ENCODE measurements around the gene CPTP.

CPTP gene

DNA sequence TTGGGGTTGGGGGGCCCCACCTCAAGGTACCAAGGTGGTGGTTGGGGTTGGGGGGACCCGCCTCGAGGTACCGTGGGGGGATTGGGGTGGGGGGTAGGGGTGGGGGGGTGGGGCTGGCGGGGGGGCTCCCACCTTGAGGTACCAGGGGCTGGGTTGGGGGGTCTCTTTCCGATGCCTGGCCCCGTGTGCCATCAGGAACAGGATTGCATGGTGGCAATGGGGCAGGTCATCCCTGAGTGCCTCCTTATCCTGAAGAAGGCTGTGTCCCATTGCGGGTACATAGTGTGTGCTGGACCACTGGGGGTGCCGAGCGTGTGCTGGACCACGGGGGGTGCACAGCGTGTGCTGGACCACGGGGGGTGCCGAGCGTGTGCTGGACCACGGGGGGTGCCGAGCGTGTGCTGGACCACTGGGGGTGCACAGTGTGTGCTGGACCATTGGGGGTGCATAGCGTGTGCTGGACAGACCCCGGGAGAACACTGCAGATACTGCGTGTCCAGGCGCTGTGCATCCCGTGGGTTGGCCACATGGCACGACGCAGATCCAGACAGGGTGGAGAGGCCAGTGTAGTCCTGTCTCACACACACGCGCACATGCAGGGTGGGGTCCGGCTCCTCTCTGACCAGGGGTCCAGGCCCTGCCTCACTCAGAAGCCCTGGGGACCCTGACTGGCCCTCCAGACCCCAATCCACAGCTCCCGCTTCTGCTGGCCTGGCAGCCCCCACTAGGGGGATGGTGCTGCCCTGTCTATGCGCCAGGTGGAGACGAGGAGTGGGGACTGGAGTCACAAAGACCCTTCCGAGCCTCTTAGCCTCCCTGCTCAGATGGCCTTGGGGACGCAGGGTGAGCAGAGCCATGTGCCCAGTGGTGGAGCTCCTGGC is 40.1 kb upstream of the CPTP start:
- Histone ChIP-seq H3K36me3 (ENCODE audit: control insufficient read depth, insufficient read depth, low read length) (no peaks in the 10 kb centered on the region), H3K27ac (ENCODE audit: insufficient read depth, low read depth, low read length, poor library complexity, severe bottlenecking) (no peak overlapping the region), H3K27me3 (ENCODE audit: control insufficient read depth, insufficient read depth, low read length, poor library complexity, severe bottlenecking) (no peaks in the 10 kb centered on the region), H3K4me1 (ENCODE audit: control insufficient read depth, insufficient read depth, low read length) (no peaks in the 10 kb centered on the region), H3K9me3 (ENCODE audit: control insufficient read depth, low read length) (no peaks in the 10 kb centered on the region), H3K4me3 (ENCODE audit: insufficient read depth, low read depth, low read length) (no peak overlapping the region)
- WGBS, 2 experiments, result 93 to 94% methylated on average over 29 of the region's 32 CpGs

GRCh38 chr1:1285102-1285571 is 39.5 kb upstream of the CPTP start:
- no peaks in the 10 kb centered on the region for H3K4me1 ChIP-seq (ENCODE audit: control insufficient read depth, insufficient read depth, low read length)
- no peaks in the 10 kb centered on the region for H3K9me3 ChIP-seq (ENCODE audit: control insufficient read depth, low read length)
- no peak overlapping the region for H3K4me3 ChIP-seq (ENCODE audit: insufficient read depth, low read depth, low read length)
- no peaks in the 10 kb centered on the region for H3K27me3 ChIP-seq (ENCODE audit: control insufficient read depth, insufficient read depth, low read length, poor library complexity, severe bottlenecking)
- 91 to 92% methylated on average over 22 of the region's 22 CpGs for WGBS, 2 experiments
- no peak overlapping the region for H3K27ac ChIP-seq (ENCODE audit: insufficient read depth, low read depth, low read length, poor library complexity, severe bottlenecking)
- H3K36me3 ChIP-seq (ENCODE audit: control insufficient read depth, insufficient read depth, low read length), result no peaks in the 10 kb centered on the region

DNA sequence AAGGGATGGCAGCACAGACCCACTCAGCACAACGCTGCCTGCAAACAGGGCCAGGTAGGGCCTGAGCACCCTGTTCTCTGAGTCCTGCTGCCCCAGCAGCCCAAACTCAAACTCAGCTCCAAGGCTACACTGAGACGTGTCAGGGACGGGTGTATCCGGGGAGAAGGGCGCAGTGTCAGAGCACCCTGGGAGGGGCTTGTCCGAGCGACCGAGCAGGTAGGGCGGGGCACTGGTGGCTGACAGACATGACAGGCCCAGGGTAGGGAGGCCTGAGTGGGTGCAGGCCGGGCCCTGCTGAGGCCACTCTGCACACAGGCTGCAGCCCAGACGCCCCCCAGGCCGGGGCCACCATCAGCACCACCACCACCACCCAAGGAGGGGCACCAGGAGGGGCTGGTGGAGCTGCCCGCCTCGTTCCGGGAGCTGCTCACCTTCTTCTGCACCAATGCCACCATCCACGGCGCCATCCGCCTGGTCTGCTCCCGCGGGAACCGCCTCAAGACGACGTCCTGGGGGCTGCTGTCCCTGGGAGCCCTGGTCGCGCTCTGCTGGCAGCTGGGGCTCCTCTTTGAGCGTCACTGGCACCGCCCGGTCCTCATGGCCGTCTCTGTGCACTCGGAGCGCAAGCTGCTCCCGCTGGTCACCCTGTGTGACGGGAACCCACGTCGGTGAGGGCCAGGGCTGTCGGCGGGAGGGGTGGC is 38.8 kb upstream of the CPTP start:
- no peak overlapping the region for H3K27ac ChIP-seq (ENCODE audit: insufficient read depth, low read depth, low read length, poor library complexity, severe bottlenecking)
- H3K4me1 ChIP-seq (ENCODE audit: control insufficient read depth, insufficient read depth, low read length), result no peaks in the 10 kb centered on the region
- 88 to 90% methylated on average over 37 of the region's 37 CpGs for WGBS, 2 experiments
- H3K27me3 ChIP-seq (ENCODE audit: control insufficient read depth, insufficient read depth, low read length, poor library complexity, severe bottlenecking), result no peaks in the 10 kb centered on the region
- no peaks in the 10 kb centered on the region for H3K36me3 ChIP-seq (ENCODE audit: control insufficient read depth, insufficient read depth, low read length)
- no peak overlapping the region for H3K4me3 ChIP-seq (ENCODE audit: insufficient read depth, low read depth, low read length)
- H3K9me3 ChIP-seq (ENCODE audit: control insufficient read depth, low read length), result no peaks in the 10 kb centered on the region

DNA sequence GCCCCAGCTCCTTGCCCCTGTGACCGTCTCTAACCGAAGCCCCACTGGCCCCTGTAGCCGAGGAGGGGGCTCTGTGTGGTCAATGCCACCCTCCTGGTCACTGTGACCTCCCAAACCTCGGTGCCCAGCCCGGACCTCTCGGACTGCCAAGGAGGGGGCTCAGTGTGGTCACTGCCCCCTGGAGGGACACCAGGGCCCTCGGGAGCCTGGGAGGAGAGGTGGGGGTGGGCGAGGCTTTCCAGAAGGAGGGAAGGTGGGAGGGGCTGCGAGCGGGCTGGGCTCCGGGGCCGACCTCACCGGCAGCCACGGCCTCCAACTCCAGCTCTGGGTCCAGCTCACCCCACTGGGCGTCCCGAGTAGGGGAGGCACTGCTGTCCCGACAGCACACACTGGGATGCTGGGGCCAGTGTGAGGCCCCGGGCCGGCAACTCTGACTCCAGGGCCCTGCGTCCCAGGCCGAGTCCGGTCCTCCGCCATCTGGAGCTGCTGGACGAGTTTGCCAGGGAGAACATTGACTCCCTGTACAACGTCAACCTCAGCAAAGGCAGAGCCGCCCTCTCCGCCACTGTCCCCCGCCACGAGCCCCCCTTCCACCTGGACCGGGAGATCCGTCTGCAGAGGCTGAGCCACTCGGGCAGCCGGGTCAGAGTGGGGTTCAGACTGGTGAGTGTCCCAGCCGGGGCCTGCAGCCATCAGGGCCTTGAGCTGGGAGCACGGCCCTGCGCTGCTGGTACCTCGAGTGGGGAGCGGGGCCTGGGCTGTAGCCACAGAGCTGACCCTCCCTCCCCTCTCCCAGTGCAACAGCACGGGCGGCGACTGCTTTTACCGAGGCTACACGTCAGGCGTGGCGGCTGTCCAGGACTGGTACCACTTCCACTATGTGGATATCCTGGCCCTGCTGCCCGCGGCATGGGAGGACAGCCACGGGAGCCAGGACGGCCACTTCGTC is 38.0 kb upstream of the CPTP start:
- H3K4me1 ChIP-seq (ENCODE audit: control insufficient read depth, insufficient read depth, low read length), result no peaks in the 10 kb centered on the region
- no peak overlapping the region for H3K27ac ChIP-seq (ENCODE audit: insufficient read depth, low read depth, low read length, poor library complexity, severe bottlenecking)
- no peaks in the 10 kb centered on the region for H3K27me3 ChIP-seq (ENCODE audit: control insufficient read depth, insufficient read depth, low read length, poor library complexity, severe bottlenecking)
- H3K36me3 ChIP-seq (ENCODE audit: control insufficient read depth, insufficient read depth, low read length), result no peaks in the 10 kb centered on the region
- 86 to 90% methylated on average over 50 of the region's 50 CpGs for WGBS, 2 experiments
- no peaks in the 10 kb centered on the region for H3K9me3 ChIP-seq (ENCODE audit: control insufficient read depth, low read length)
- no peak overlapping the region for H3K4me3 ChIP-seq (ENCODE audit: insufficient read depth, low read depth, low read length)

DNA sequence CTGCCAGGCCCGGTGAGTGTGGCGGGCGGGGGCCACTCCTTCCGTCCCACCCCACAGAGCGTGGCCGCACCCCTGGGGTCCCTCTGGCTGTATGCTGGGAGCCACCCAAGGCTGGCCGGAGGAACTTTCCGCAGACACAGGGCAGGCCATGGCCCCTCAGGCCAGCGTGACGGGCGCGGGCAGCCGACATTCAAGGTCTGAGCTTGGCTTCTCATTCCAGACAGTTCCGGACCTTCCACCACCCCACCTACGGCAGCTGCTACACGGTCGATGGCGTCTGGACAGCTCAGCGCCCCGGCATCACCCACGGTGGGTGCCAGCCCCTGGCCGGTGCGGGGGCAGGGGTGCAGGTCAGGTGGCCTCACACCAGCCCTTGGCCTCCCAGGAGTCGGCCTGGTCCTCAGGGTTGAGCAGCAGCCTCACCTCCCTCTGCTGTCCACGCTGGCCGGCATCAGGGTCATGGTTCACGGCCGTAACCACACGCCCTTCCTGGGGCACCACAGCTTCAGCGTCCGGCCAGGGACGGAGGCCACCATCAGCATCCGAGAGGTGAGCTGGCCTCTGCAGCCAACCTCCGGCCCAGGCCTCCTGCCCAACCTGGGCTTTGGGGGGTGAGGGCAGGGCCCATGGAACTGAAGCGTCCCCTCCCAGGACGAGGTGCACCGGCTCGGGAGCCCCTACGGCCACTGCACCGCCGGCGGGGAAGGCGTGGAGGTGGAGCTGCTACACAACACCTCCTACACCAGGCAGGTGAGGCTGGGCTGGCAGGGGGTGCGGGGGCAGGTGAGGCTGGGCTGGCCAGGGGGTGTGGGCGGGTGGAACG is 37.1 kb upstream of the CPTP start:
- 92 to 93% methylated on average over 46 of the region's 46 CpGs for WGBS, 2 experiments
- H3K36me3 ChIP-seq (ENCODE audit: control insufficient read depth, insufficient read depth, low read length), result no peaks in the 10 kb centered on the region
- H3K27me3 ChIP-seq (ENCODE audit: control insufficient read depth, insufficient read depth, low read length, poor library complexity, severe bottlenecking), result no peaks in the 10 kb centered on the region
- H3K9me3 ChIP-seq (ENCODE audit: control insufficient read depth, low read length), result no peaks in the 10 kb centered on the region
- H3K4me3 ChIP-seq (ENCODE audit: insufficient read depth, low read depth, low read length), result no peak overlapping the region
- no peak overlapping the region for H3K27ac ChIP-seq (ENCODE audit: insufficient read depth, low read depth, low read length, poor library complexity, severe bottlenecking)
- H3K4me1 ChIP-seq (ENCODE audit: control insufficient read depth, insufficient read depth, low read length), result no peaks in the 10 kb centered on the region

DNA sequence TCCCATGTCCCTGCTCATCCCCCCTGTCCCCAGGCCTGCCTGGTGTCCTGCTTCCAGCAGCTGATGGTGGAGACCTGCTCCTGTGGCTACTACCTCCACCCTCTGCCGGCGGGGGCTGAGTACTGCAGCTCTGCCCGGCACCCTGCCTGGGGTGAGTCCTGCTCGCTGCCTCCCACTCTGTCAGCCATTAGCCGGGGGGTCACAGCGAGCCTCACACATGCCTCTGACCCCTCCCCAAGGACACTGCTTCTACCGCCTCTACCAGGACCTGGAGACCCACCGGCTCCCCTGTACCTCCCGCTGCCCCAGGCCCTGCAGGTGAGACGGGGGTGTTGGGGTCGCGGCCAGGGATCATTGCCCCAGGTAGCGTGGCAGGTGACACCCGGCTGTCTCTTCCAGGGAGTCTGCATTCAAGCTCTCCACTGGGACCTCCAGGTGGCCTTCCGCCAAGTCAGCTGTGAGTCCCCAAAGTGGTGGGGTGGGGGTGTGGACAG is 34.3 kb upstream of the CPTP start:
- no peak overlapping the region for H3K4me3 ChIP-seq (ENCODE audit: insufficient read depth, low read depth, low read length)
- no peaks in the 10 kb centered on the region for H3K36me3 ChIP-seq (ENCODE audit: control insufficient read depth, insufficient read depth, low read length)
- H3K4me1 ChIP-seq (ENCODE audit: control insufficient read depth, insufficient read depth, low read length), result no peaks in the 10 kb centered on the region
- 71 to 72% methylated on average over 15 of the region's 15 CpGs for WGBS, 2 experiments
- no peaks in the 10 kb centered on the region for H3K9me3 ChIP-seq (ENCODE audit: control insufficient read depth, low read length)
- H3K27me3 ChIP-seq (ENCODE audit: control insufficient read depth, insufficient read depth, low read length, poor library complexity, severe bottlenecking), result no peaks in the 10 kb centered on the region
- H3K27ac ChIP-seq (ENCODE audit: insufficient read depth, low read depth, low read length, poor library complexity, severe bottlenecking), result no peak overlapping the region

- Histone ChIP-seq H3K4me3 (ENCODE audit: insufficient read depth, low read depth, low read length) (no peak overlapping the region), H3K27ac (ENCODE audit: insufficient read depth, low read depth, low read length, poor library complexity, severe bottlenecking) (no peak overlapping the region), H3K27me3 (ENCODE audit: control insufficient read depth, insufficient read depth, low read length, poor library complexity, severe bottlenecking) (no peaks in the 10 kb centered on the region), H3K4me1 (ENCODE audit: control insufficient read depth, insufficient read depth, low read length) (no peaks in the 10 kb centered on the region), H3K36me3 (ENCODE audit: control insufficient read depth, insufficient read depth, low read length) (no peaks in the 10 kb centered on the region), H3K9me3 (ENCODE audit: control insufficient read depth, low read length) (no peaks in the 10 kb centered on the region)
- 88 to 89% methylated on average over 28 of the region's 28 CpGs for WGBS, 2 experiments
Measured at GRCh38 chr1:1291023-1291528, 33.5 kb upstream of the CPTP start.

GRCh38 chr1:1291548-1292441 is 32.8 kb upstream of the CPTP start:
- Histone ChIP-seq H3K4me1 (ENCODE audit: control insufficient read depth, insufficient read depth, low read length) (no peaks in the 10 kb centered on the region), H3K27ac (ENCODE audit: insufficient read depth, low read depth, low read length, poor library complexity, severe bottlenecking) (no peak overlapping the region), H3K4me3 (ENCODE audit: insufficient read depth, low read depth, low read length) (no peak overlapping the region), H3K27me3 (ENCODE audit: control insufficient read depth, insufficient read depth, low read length, poor library complexity, severe bottlenecking) (no peaks in the 10 kb centered on the region), H3K36me3 (ENCODE audit: control insufficient read depth, insufficient read depth, low read length) (no peaks in the 10 kb centered on the region), H3K9me3 (ENCODE audit: control insufficient read depth, low read length) (no peaks in the 10 kb centered on the region)
- 64 to 65% methylated on average over 45 of the region's 45 CpGs for WGBS, 2 experiments

All from ectodermal cell (in vitro differentiated cells).